NT2/D1 (cell line): ENCODE data around the gene ANKRD13D.

Experiments used
- YY1 ChIP-seq: IDR thresholded peaks from 2 replicates; pipeline ENCODE4 v1.6.1; 2011; ENCODE audit not compliant: insufficient read length, insufficient read depth
- ZNF274 ChIP-seq: IDR thresholded peaks from 2 replicates; pipeline ENCODE4 v1.6.1; 2011; ENCODE audit warnings: mild to moderate bottlenecking, low read depth, low read length

GRCh38 chr11:67243051-67243450, 46.1 kb upstream of the ANKRD13D start:
- no peak for TF ChIP-seq YY1
- no peak for TF ChIP-seq ZNF274
